ENCODE measurements around the gene SLC25A47.

DNA sequence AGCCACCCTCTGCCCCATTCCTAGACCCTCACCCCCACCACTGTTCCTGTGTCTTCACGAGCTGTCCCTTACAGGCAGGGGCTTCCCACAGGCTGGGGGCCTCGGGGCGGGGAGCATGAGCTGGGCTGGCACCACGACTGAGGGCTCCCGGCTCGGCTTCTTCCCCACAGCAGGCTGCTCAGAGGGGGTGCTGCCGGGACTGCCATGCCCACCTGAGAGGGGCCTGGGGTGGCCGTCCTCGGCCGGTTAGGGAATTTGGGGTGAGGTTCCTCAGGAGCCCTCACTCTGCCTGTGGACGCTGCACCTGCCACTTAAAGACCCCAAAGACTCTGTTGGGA, 6.8 kb downstream of the SLC25A47 start:
- TF ChIP-seq, protein P1, sequence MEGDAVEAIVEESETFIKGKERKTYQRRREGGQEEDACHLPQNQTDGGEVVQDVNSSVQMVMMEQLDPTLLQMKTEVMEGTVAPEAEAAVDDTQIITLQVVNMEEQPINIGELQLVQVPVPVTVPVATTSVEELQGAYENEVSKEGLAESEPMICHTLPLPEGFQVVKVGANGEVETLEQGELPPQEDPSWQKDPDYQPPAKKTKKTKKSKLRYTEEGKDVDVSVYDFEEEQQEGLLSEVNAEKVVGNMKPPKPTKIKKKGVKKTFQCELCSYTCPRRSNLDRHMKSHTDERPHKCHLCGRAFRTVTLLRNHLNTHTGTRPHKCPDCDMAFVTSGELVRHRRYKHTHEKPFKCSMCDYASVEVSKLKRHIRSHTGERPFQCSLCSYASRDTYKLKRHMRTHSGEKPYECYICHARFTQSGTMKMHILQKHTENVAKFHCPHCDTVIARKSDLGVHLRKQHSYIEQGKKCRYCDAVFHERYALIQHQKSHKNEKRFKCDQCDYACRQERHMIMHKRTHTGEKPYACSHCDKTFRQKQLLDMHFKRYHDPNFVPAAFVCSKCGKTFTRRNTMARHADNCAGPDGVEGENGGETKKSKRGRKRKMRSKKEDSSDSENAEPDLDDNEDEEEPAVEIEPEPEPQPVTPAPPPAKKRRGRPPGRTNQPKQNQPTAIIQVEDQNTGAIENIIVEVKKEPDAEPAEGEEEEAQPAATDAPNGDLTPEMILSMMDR (IDR thresholded peaks at IDR 0.05): no peak
- TF ChIP-seq POLR2A (IDR thresholded peaks at IDR 0.05): no peak
